ENCODE measurements around the gene RMDN2.

Gene RMDN2

GRCh38 chr2:37897511-37897910, 27.6 kb upstream of the RMDN2 start:
- DNase-seq (ENCODE audit: extremely low read depth in 1 of 2, low read depth in 1 of 2), result no peak

- no peak for DNase-seq (ENCODE audit: extremely low read depth in 1 of 2, low read depth in 1 of 2)
Measured at GRCh38 chr2:37898448-37898847, 26.6 kb upstream of the RMDN2 start.

GRCh38 chr2:37902991-37903390, 22.1 kb upstream of the RMDN2 start:
- DNase-seq (ENCODE audit: extremely low read depth in 1 of 2, low read depth in 1 of 2), result no peak

- no peak for DNase-seq (ENCODE audit: extremely low read depth in 1 of 2, low read depth in 1 of 2)
Measured at GRCh38 chr2:37904425-37904824, 20.7 kb upstream of the RMDN2 start.

GRCh38 chr2:37904993-37905392, 20.1 kb upstream of the RMDN2 start:
- no peak for DNase-seq (ENCODE audit: extremely low read depth in 1 of 2, low read depth in 1 of 2)

- no peak for DNase-seq (ENCODE audit: extremely low read depth in 1 of 2, low read depth in 1 of 2)
Measured at GRCh38 chr2:37906131-37906530, 19.0 kb upstream of the RMDN2 start.

GRCh38 chr2:37907501-37908225, 17.4 kb upstream of the RMDN2 start:
- DNase-seq (ENCODE audit: extremely low read depth in 1 of 2, low read depth in 1 of 2), result no peak

GRCh38 chr2:37911296-37911873, 13.7 kb upstream of the RMDN2 start:
- no peak for DNase-seq (ENCODE audit: extremely low read depth in 1 of 2, low read depth in 1 of 2)

- DNase-seq (ENCODE audit: extremely low read depth in 1 of 2, low read depth in 1 of 2), result no peak
Measured at GRCh38 chr2:37912056-37912455, 13.0 kb upstream of the RMDN2 start.

GRCh38 chr2:37912616-37913015, 12.5 kb upstream of the RMDN2 start:
- no peak for DNase-seq (ENCODE audit: extremely low read depth in 1 of 2, low read depth in 1 of 2)

- DNase-seq (ENCODE audit: extremely low read depth in 1 of 2, low read depth in 1 of 2), result no peak
Measured at GRCh38 chr2:37914340-37914739, 10.7 kb upstream of the RMDN2 start.

- DNase-seq (ENCODE audit: extremely low read depth in 1 of 2, low read depth in 1 of 2), result no peak
Measured at GRCh38 chr2:37915773-37916172, 9.3 kb upstream of the RMDN2 start.

- DNase-seq (ENCODE audit: extremely low read depth in 1 of 2, low read depth in 1 of 2), result no peak
Measured at GRCh38 chr2:37916512-37917082, 8.5 kb upstream of the RMDN2 start.

GRCh38 chr2:37917281-37918228, 7.5 kb upstream of the RMDN2 start:
- no peak for DNase-seq (ENCODE audit: extremely low read depth in 1 of 2, low read depth in 1 of 2)

- no peak for DNase-seq (ENCODE audit: extremely low read depth in 1 of 2, low read depth in 1 of 2)
Measured at GRCh38 chr2:37918742-37919186, 6.3 kb upstream of the RMDN2 start.

- no peak for DNase-seq (ENCODE audit: extremely low read depth in 1 of 2, low read depth in 1 of 2)
Measured at GRCh38 chr2:37919631-37920032, 5.5 kb upstream of the RMDN2 start.

GRCh38 chr2:37920570-37920969, 4.5 kb upstream of the RMDN2 start:
- no peak for DNase-seq (ENCODE audit: extremely low read depth in 1 of 2, low read depth in 1 of 2)

GRCh38 chr2:37921781-37922180, 3.3 kb upstream of the RMDN2 start:
- no peak for DNase-seq (ENCODE audit: extremely low read depth in 1 of 2, low read depth in 1 of 2)

- no peak for DNase-seq (ENCODE audit: extremely low read depth in 1 of 2, low read depth in 1 of 2)
Measured at GRCh38 chr2:37923308-37924055, 1.6 kb upstream of the RMDN2 start.

GRCh38 chr2:37926635-37927034, 1.5 kb downstream of the RMDN2 start:
- no peak for DNase-seq (ENCODE audit: extremely low read depth in 1 of 2, low read depth in 1 of 2)

- DNase-seq (ENCODE audit: extremely low read depth in 1 of 2, low read depth in 1 of 2), result no peak
Measured at GRCh38 chr2:37928377-37928776, 3.3 kb downstream of the RMDN2 start.
